ENCODE measurements around the gene SIAH3. TPM values are rescaled to one million over a fixed set of nuclear protein-coding genes. Genes with fewer than 3 reads are reported as not detected.

The SIAH3 gene
- total and polyA plus RNA-seq, 10 of the 15 experiments (the other 5 are each of a cell fraction or from before 2014, with no cell fraction given): not detected

GRCh38 chr13:45823583-45823982, 28.0 kb downstream of the SIAH3 start (continued):
- TF ChIP-seq PML (IDR thresholded peaks at IDR 0.05; ENCODE audit: low read length): no peak

GRCh38 chr13:45821811-45822210, 29.7 kb downstream of the SIAH3 start:
- Histone ChIP-seq H3K27me3 (replicated peaks in 1 of 2; ENCODE audit: control insufficient read depth in 2 of 2, insufficient read depth in 2 of 2, low read length in 1 of 2) (peaks cover 2 to 5% of the 10 kb centered on the region in 2 experiments; a peak in 3 of 4 replicates), H3K36me3 (ENCODE audit: control insufficient read depth in 2 of 2, insufficient read depth in 2 of 2, low read length in 1 of 2) (no peaks in the 10 kb centered on the region), H3K4me3 (no peak overlapping the region), H3K4me1 (ENCODE audit: control insufficient read depth, insufficient read depth, low read length) (no peaks in the 10 kb centered on the region), H3K4me2 (ENCODE audit: control insufficient read depth, insufficient read depth) (no peak overlapping the region), H4K20me1 (ENCODE audit: control insufficient read depth, insufficient read depth) (no peaks in the 10 kb centered on the region), H2AFZ (ENCODE audit: control insufficient read depth, low read depth, low read length) (no peak overlapping the region), H3K27ac (ENCODE audit: control insufficient read depth, insufficient read depth) (no peak overlapping the region), H3K79me2 (ENCODE audit: control insufficient read depth, insufficient read depth, low read length) (no peaks in the 10 kb centered on the region), H3K9ac (ENCODE audit: control insufficient read depth, insufficient read depth, low read length) (no peak overlapping the region), H3K9me3 (replicated peaks; ENCODE audit: control insufficient read depth, insufficient read depth, low read length) (no peaks in the 10 kb centered on the region)
- ATAC-seq: no peak
- no TSS peak for BruUV-seq (replicated peaks)
- in situ Hi-C loops (cut with MboI): no loop called here
- 58% methylated on average over 6 of the region's 6 CpGs for WGBS (ENCODE audit: insufficient coverage, insufficient replicate concordance, low lambda C conversion rate, missing lambda C conversion rate)
- ChIA-PET RAD21 (ENCODE audit: unreplicated experiment) (no interaction called here), POLR2A (no interaction called here), CTCF (interaction anchor here (0.8 to 0.9 kb wide), 2 partner anchors 15 to 17 kb away, joined by 3 read pairs; no protein-coding TSS in a partner anchor), SMC1A (ENCODE audit: uncharacterized antibody, unreplicated experiment) (interaction anchor here (1.8 kb wide), 1 partner anchor 14 kb away, joined by 7 read pairs; no protein-coding TSS in a partner anchor)
- TF ChIP-seq HDAC6 (IDR thresholded peaks at IDR 0.05; ENCODE audit: unreplicated experiment): no peak
- TF ChIP-seq SUPT20H (IDR thresholded peaks at IDR 0.05; ENCODE audit: borderline replicate concordance, control insufficient read depth, low read depth, low read length): no peak
- no peak for TF ChIP-seq STAT1 (conservative IDR thresholded peaks at IDR 0.05)
- intact Hi-C loops (cut with micrococcal nuclease; ENCODE audit: unreplicated experiment): no loop called here
- no peak for FAIRE-seq
- no peak for DNase-seq (ENCODE audit: low read depth, low spot score)

- BruUV-seq (replicated peaks): no TSS peak
- WGBS (ENCODE audit: insufficient coverage, insufficient replicate concordance, low lambda C conversion rate, missing lambda C conversion rate): 38% methylated on average over 18 of the region's 18 CpGs
- POLR2A ChIA-PET: no interaction called here
Measured at GRCh38 chr13:45820106-45820838, 31.3 kb downstream of the SIAH3 start.

More at GRCh38 chr13:45820106-45820838, 31.3 kb downstream of the SIAH3 start:
- H3K9ac ChIP-seq (ENCODE audit: control insufficient read depth, insufficient read depth, low read length): no peak overlapping the region
- no peak overlapping the region for H3K4me2 ChIP-seq (ENCODE audit: control insufficient read depth, insufficient read depth)
- H4K20me1 ChIP-seq (ENCODE audit: control insufficient read depth, insufficient read depth): no peaks in the 10 kb centered on the region; the same call in 1 of the 2 replicates
- no peaks in the 10 kb centered on the region for H3K9me3 ChIP-seq (replicated peaks; ENCODE audit: control insufficient read depth, insufficient read depth, low read length)
- H3K27me3 ChIP-seq (replicated peaks in 1 of 2; ENCODE audit: control insufficient read depth in 2 of 2, insufficient read depth in 2 of 2, low read length in 1 of 2): peaks cover 2 to 5% of the 10 kb centered on the region in 2 experiments; a peak in 3 of 4 replicates
- no peak for ATAC-seq
- H2AFZ ChIP-seq (ENCODE audit: control insufficient read depth, low read depth, low read length): no peak overlapping the region
- intact Hi-C loops (cut with micrococcal nuclease; ENCODE audit: unreplicated experiment) (no loop called here), in situ Hi-C loops (cut with MboI) (no loop called here)
- H3K4me3 ChIP-seq: no peak overlapping the region
- ChIA-PET RAD21 (ENCODE audit: unreplicated experiment) (no interaction called here), SMC1A (ENCODE audit: uncharacterized antibody, unreplicated experiment) (no interaction called here), CTCF (no interaction called here)
- H3K4me1 ChIP-seq (ENCODE audit: control insufficient read depth, insufficient read depth, low read length): no peaks in the 10 kb centered on the region
- TF ChIP-seq KDM1A (IDR thresholded peaks at IDR 0.05; ENCODE audit: borderline replicate concordance): no peak
- FAIRE-seq: no peak
- DNase-seq (ENCODE audit: low read depth, low spot score): no peak
- no peak overlapping the region for H3K27ac ChIP-seq (ENCODE audit: control insufficient read depth, insufficient read depth)
- no peaks in the 10 kb centered on the region for H3K79me2 ChIP-seq (ENCODE audit: control insufficient read depth, insufficient read depth, low read length)
- H3K36me3 ChIP-seq (ENCODE audit: control insufficient read depth in 2 of 2, insufficient read depth in 2 of 2, low read length in 1 of 2): no peaks in the 10 kb centered on the region

Measured in GM12878 (cell line).